GM12878 (cell line): ENCODE measurements around the gene TMEM255B. TPM values are rescaled to one million over a fixed set of nuclear protein-coding genes. Genes with fewer than 3 reads are reported as not detected.

Experiments used
- ATAC-seq: fragments of 200-7000 bp; cut with Tn5 transposase; 3 replicates; pipeline ENCODE4 v1.9.1; 2020; ENCODE audit warnings: mild to moderate bottlenecking, moderate library complexity
- BruUV-seq: library from RNA; stranded (reverse); fragments of 400-500 nt; replicated peaks from 2 replicates; lab custom pipeline; 2021; lab: Mats Ljungman, UMichigan
- CTCF ChIA-PET: fragments of 300-600 bp; sonication (Branson Sonifier 250); formaldehyde crosslinking; extraction: SDS; loops from one replicate; lab custom pipeline; 2021; ENCODE audit warnings: inconsistent platforms; lab: Yijun Ruan, JAX
- POLR2A ChIA-PET: fragments of 350-600 bp; formaldehyde crosslinking; extraction: SDS; loops from one replicate; lab custom pipeline; 2021; ENCODE audit warnings: inconsistent platforms; lab: Charles Lee
- RAD21 ChIA-PET: fragments of 300-600 bp; sonication (Branson Sonifier 250); formaldehyde crosslinking; loops from one replicate; lab custom pipeline; 2023; ENCODE audit warnings: antibody characterized with exemption; ENCODE audit not compliant: unreplicated experiment; lab: Charles Lee
- SMC1A ChIA-PET: fragments of 300-600 bp; sonication (Branson Sonifier 250); formaldehyde crosslinking; loops from one replicate; lab custom pipeline; 2023; ENCODE audit not compliant: unreplicated experiment, uncharacterized antibody; lab: Charles Lee
- DNase-seq: peaks from one replicate; pipeline ENCODE4 v3.0.0-alpha.2; 2011; ENCODE audit warnings: low read depth, low spot score
- FAIRE-seq: peaks from 3 replicates; lab custom pipeline; 2011; peaks lifted over from hg19 to GRCh38; lab: Jason Lieb, UNC
- H2AFZ ChIP-seq: 2 replicates; pipeline ENCODE4 v1.6.0; 2011; ENCODE audit warnings: low read depth, low read length, control low read depth; ENCODE audit not compliant: control insufficient read depth
- H3K27ac ChIP-seq: 2 replicates; pipeline ENCODE4 v1.5.1; 2011; ENCODE audit warnings: control low read depth; ENCODE audit not compliant: control insufficient read depth, insufficient read depth
- H3K27me3 ChIP-seq, 2 experiments: replicated peaks in 1 of 2; 2 replicates each; pipeline versions ENCODE4 v1.6.0 to v1.6.1; 2011; ENCODE audit warnings: low read length in 1 of 2; ENCODE audit not compliant: control insufficient read depth in 2 of 2, insufficient read depth in 2 of 2
- H3K36me3 ChIP-seq, 2 experiments: 2 replicates each; pipeline ENCODE4 v1.5.1; 2011; ENCODE audit warnings: low read length in 1 of 2; ENCODE audit not compliant: control insufficient read depth in 2 of 2, insufficient read depth in 2 of 2
- H3K4me1 ChIP-seq: 2 replicates; pipeline ENCODE4 v1.6.1; 2011; ENCODE audit warnings: mild to moderate bottlenecking, low read length, moderate library complexity, mixed read lengths; ENCODE audit not compliant: control insufficient read depth, insufficient read depth
- H3K4me2 ChIP-seq: 2 replicates; pipeline ENCODE4 v1.6.0; 2011; ENCODE audit warnings: control low read depth; ENCODE audit not compliant: control insufficient read depth, insufficient read depth
- H3K4me3 ChIP-seq: fragments of 200-600 bp; sonication (generic); 2 replicates; pipeline ENCODE4 v1.5.1; 2016
- H3K79me2 ChIP-seq: 2 replicates; pipeline ENCODE4 v1.6.0; 2011; ENCODE audit warnings: low read length; ENCODE audit not compliant: control insufficient read depth, insufficient read depth
- H3K9ac ChIP-seq: 2 replicates; pipeline ENCODE4 v1.8.0; 2011; ENCODE audit warnings: low read length, control low read depth, mixed read lengths; ENCODE audit not compliant: control insufficient read depth, insufficient read depth
- H3K9me3 ChIP-seq: replicated peaks from 3 replicates; pipeline ENCODE4 v1.5.1; 2011; ENCODE audit warnings: mild to moderate bottlenecking, low read length; ENCODE audit not compliant: control insufficient read depth, insufficient read depth
- H4K20me1 ChIP-seq: 2 replicates; pipeline ENCODE4 v1.6.0; 2011; ENCODE audit not compliant: control insufficient read depth, insufficient read depth
- ATF2 ChIP-seq: IDR thresholded peaks from 2 replicates; pipeline ENCODE4 v1.6.1; 2012; ENCODE audit warnings: low read length, inconsistent platforms
- FOS ChIP-seq: IDR thresholded peaks from 3 replicates; pipeline ENCODE4 v1.6.1; 2011; ENCODE audit warnings: borderline replicate concordance; ENCODE audit not compliant: insufficient read length; ENCODE audit errors: extremely low read depth
- FOXM1 ChIP-seq: IDR thresholded peaks from 2 replicates; pipeline ENCODE4 v1.6.1; 2012; ENCODE audit warnings: low read depth, mild to moderate bottlenecking, inconsistent platforms, low read length, moderate library complexity
- IKZF1 ChIP-seq: fragments of 450-650 bp; conservative IDR thresholded peaks from 2 replicates; pipeline ENCODE4 v1.6.1; 2017; ENCODE audit warnings: antibody characterized with exemption, mild to moderate bottlenecking
- KDM1A ChIP-seq: fragments of 200-600 bp; sonication (generic); IDR thresholded peaks from 2 replicates; pipeline ENCODE4 v1.6.1; 2016; ENCODE audit warnings: borderline replicate concordance
- MYB ChIP-seq: fragments of 150-350 bp; IDR thresholded peaks from 2 replicates; pipeline ENCODE4 v1.6.1; 2014; ENCODE audit warnings: mild to moderate bottlenecking, low read depth, low read length, borderline replicate concordance
- NRF1 ChIP-seq: conservative IDR thresholded peaks from 2 replicates; pipeline ENCODE4 v1.6.1; 2011; ENCODE audit warnings: mild to moderate bottlenecking, low read depth, low read length, improper control_type of control experiment
- RBBP5 ChIP-seq: fragments of 200-600 bp; sonication (generic); conservative IDR thresholded peaks from 2 replicates; pipeline ENCODE4 v1.6.1; 2016
- RELA ChIP-seq: fragments of 450-650 bp; IDR thresholded peaks from 2 replicates; pipeline ENCODE4 v1.8.0; 2014; ENCODE audit warnings: borderline replicate concordance; ENCODE audit not compliant: partially characterized antibody
- STAT3 ChIP-seq: IDR thresholded peaks from 2 replicates; pipeline ENCODE4 v1.6.1; 2011; ENCODE audit warnings: low read depth, low read length, improper control_type of control experiment
- SUPT20H ChIP-seq: IDR thresholded peaks from 2 replicates; pipeline ENCODE4 v1.6.1; 2011; ENCODE audit warnings: low read depth, mild to moderate bottlenecking, low read length, moderate library complexity, borderline replicate concordance; ENCODE audit not compliant: control insufficient read depth
- YBX1 ChIP-seq: fragments of 450-650 bp; IDR thresholded peaks from 2 replicates; pipeline ENCODE4 v1.6.1; 2016; ENCODE audit warnings: antibody characterized with exemption
- ZBTB11 ChIP-seq: fragments of 450-650 bp; formaldehyde crosslinking; IDR thresholded peaks from 2 replicates; pipeline ENCODE4 v1.5.0; 2022; ENCODE audit warnings: mild to moderate bottlenecking, missing genetic modification characterization
- WGBS: methylation state at CpG from one replicate; pipeline ENCODE4 v1.1.6; 2016; ENCODE audit warnings: low lambda C conversion rate; ENCODE audit not compliant: insufficient replicate concordance, insufficient coverage; ENCODE audit errors: missing lambda C conversion rate; 5-methylcytosine and 5-hydroxymethylcytosine counted together
- in situ Hi-C: fragments of 300-500 bp; cut with MboI; formaldehyde crosslinking; loops from 9 replicates; pipeline ENCODE4 v1.14.3; 2018; ENCODE audit warnings: mixed read lengths
- intact Hi-C: fragments of 100-400 bp; cut with micrococcal nuclease; formaldehyde crosslinking; loops from one replicate; pipeline ENCODE4 v1.14.2; 2022; ENCODE audit not compliant: unreplicated experiment
- polyA plus RNA-seq, 11 experiments: library from polyadenylated mRNA; depleted of rRNA in 4 of 11; unstranded in 6 of 11; stranded (reverse) in 5 of 11; fragments of >200 nt; fragmentation: Nextera tagmentation in 4 of 11; fragmentation: Illumina TruSeq in 1 of 11; extraction: Ambion mirVana in 4 of 11; extraction: Trizol in 1 of 11; gene quantifications; 1 replicate in 1 of 11; 2 replicates in 10 of 11; pipeline versions ENCODE4 v1.2.1 to v1.2.3, GENCODE V29; 2011 to 2016; ENCODE audit warnings: inconsistent platforms in 2 of 11, missing spikeins in 2 of 11, low read depth in 1 of 11
- total RNA-seq, 4 experiments: library from RNA; depleted of rRNA in 3 of 4; stranded (reverse); fragments of >200 nt in 3 of 4; fragmentation: Illumina TruSeq in 1 of 4; extraction: Trizol in 1 of 4; gene quantifications; 2 replicates each; pipeline versions ENCODE4 v1.2.1 to v1.2.3, GENCODE V29; 2013 to 2021

Gene TMEM255B
- total and polyA plus RNA-seq, 10 of the 15 experiments (the other 5 are each of a cell fraction or from before 2014, with no cell fraction given): 0.04 to 0.62 (median 0.13) TPM; not detected in 3

GRCh38 chr13:113832205-113832604 lies 73.2 kb downstream of the TMEM255B start:
- Histone ChIP-seq H3K9ac (no peak overlapping the region), H4K20me1 (no peaks in the 10 kb centered on the region), H2AFZ (no peak overlapping the region), H3K4me3 (no peak overlapping the region), H3K27me3 (no peaks in the 10 kb centered on the region), H3K79me2 (no peaks in the 10 kb centered on the region), H3K4me2 (no peak overlapping the region), H3K9me3 (no peaks in the 10 kb centered on the region), H3K27ac (no peak overlapping the region), H3K36me3 (no peaks in the 10 kb centered on the region), H3K4me1 (no peaks in the 10 kb centered on the region)
- no peak for ATAC-seq
- no peak for FAIRE-seq
- BruUV-seq: no TSS peak
- ChIA-PET RAD21 (no interaction called here), SMC1A (no interaction called here), POLR2A (interaction anchor here (0.5 kb wide), 1 partner anchor 562 kb away, joined by 4 read pairs; no protein-coding TSS in a partner anchor), CTCF (no interaction called here)
- in situ Hi-C loops: loop anchor here (10.0 kb wide), 1 partner anchor 63 kb away; no protein-coding TSS in a partner anchor
- DNase-seq: no peak
- intact Hi-C loops: no loop called here
- 86% methylated on average over 16 of the region's 19 CpGs for WGBS
- TF ChIP-seq FOXM1 (no peak), MYB (no peak), NRF1 (no peak), SUPT20H (no peak), ZBTB11 (CRISPR knock-in tag) (no peak), YBX1 (no peak), RELA (no peak), KDM1A (no peak), FOS (no peak), IKZF1 (no peak), RBBP5 (no peak), STAT3 (no peak), ATF2 (no peak)
